Ovary (tissue), 10 donors: Measurements from ENCODE around the gene FOSL1. TPM values are rescaled to one million over a fixed set of nuclear protein-coding genes. Genes with fewer than 3 reads are reported as not detected.
A peak's percentile ranks its signal among the peaks of the same experiment; 100 is the strongest.

ENCODE experiments used
- DNase-seq, 5 donors: peaks; one replicate each; pipeline ENCODE4 v3.0.0-alpha.2; 2019 to 2020
- H3K27ac ChIP-seq, 2 donors: fragments of 200-600 bp; one replicate each; pipeline versions ENCODE4 v1.5.1 to v1.8.0; 2019 to 2022
- H3K27me3 ChIP-seq: fragments of 200-600 bp; one replicate; pipeline ENCODE4 v1.8.0; 2022
- H3K36me3 ChIP-seq: fragments of 200-600 bp; sonication (generic); one replicate; pipeline ENCODE4 v1.5.1; 2019
- H3K4me1 ChIP-seq: one replicate; pipeline ENCODE4 v1.8.1; 2013; ENCODE audit warnings: mild to moderate bottlenecking, moderate library complexity; ENCODE audit not compliant: insufficient read depth
- H3K4me3 ChIP-seq: fragments of 200-600 bp; sonication (generic); one replicate; pipeline ENCODE4 v1.5.1; 2017
- H3K9me3 ChIP-seq, 2 donors: fragments of 200-600 bp in 1 of 2; sonication (generic) in 1 of 2; one replicate each; pipeline versions ENCODE4 v1.5.1 to v1.8.1; 2013 to 2019; ENCODE audit warnings: mild to moderate bottlenecking in 1 of 2, moderate library complexity in 1 of 2
- CTCF ChIP-seq, 3 donors: fragments of 450-650 bp in 2 of 3; fragments of 200-600 bp in 1 of 3; IDR thresholded peaks; one replicate each; pipeline versions ENCODE4 v1.5.1 to v1.8.0; 2016 to 2022; ENCODE audit warnings: antibody characterized with exemption in 3 of 3, mild to moderate bottlenecking in 1 of 3
- EP300 ChIP-seq: sonication (generic); formaldehyde crosslinking; IDR thresholded peaks from one replicate; pipeline ENCODE4 v1.6.1; 2017; ENCODE audit warnings: antibody characterized with exemption
- POLR2A ChIP-seq: fragments of 450-650 bp; IDR thresholded peaks from one replicate; pipeline ENCODE4 v1.6.1; 2017; ENCODE audit warnings: antibody characterized with exemption, mild to moderate bottlenecking, moderate library complexity
- WGBS, 3 donors: extraction: QIAGEN DNeasy Blood & Tissue Kit in 1 of 3; methylation state at CpG; one replicate each; pipeline versions ENCODE4 v1.1.5 to v1.1.7; 2013 to 2017; 5-methylcytosine and 5-hydroxymethylcytosine counted together
- intact Hi-C, 4 donors: fragments of 100-400 bp; cut with DNase I; formaldehyde crosslinking; loops; one replicate each; pipeline versions ENCODE4 v1.11.0 to v1.15.1; 2022 to 2023
- long read RNA-seq, 3 donors: library from polyadenylated mRNA in 2 of 3; unstranded in 2 of 3; transcript quantifications; one replicate each; pipeline ENCODE4 v2.0.0 and lab custom pipeline, GENCODE V29; 2021 to 2026
- polyA plus RNA-seq, 2 donors: library from polyadenylated mRNA; stranded (reverse); fragments of 200-250 nt in 1 of 2; fragments of 350-450 nt in 1 of 2; fragmentation: Illumina TruSeq in 1 of 2; extraction: RNeasy Lipid Tissue Mini Kit (QIAGEN cat#74804) in 1 of 2; gene quantifications; one replicate each; pipeline ENCODE4 v1.2.3, GENCODE V29; 2013 to 2014
- total RNA-seq, 7 donors: library from RNA; depleted of rRNA in 2 of 7; stranded (reverse); fragments of >200 nt in 2 of 7; fragmentation: NEBNext Ultra II Directional in 3 of 7; extraction: Animal tissue kit (Norgen Biotek cat#: 25700) in 3 of 7; gene quantifications; one replicate each; pipeline versions ENCODE4 v1.1.0 to v1.2.4, GENCODE V29; 2016 to 2023
- donor health status: DM: no; HTN: no; CAD: no; lungs with moderate emphysema.
- donor health status: DM: no; HTN: no; CAD: no.
- donor health status: Bipolar disorder and iron deficiency.
- donor health status: DM: yes; HTN: yes; CAD: no.
- donor health status: DM: no; HTN: no; CAD: no.
- donor health status: DM: yes; HTN: yes; CAD: no.

The FOSL1 gene
- total RNA-seq, result 1 to 10 TPM in 4 of 7 donors, under 1 TPM in 3; 0.61 to 9.4 (median 1.1) TPM
- polyA plus RNA-seq, result 1 to 10 TPM in 1 of 2 donors, under 1 TPM in 1; 0.94 to 1.0 TPM
- long read RNA-seq, donor 1, partial matches to known transcripts, result 0 of 1 reads
- long read RNA-seq, donor 1, other reads (novel, unspliced or antisense), result 0 of 1 reads
- long read RNA-seq, donor 2, result 0 reads
- long read RNA-seq, donor 3, result 0 reads

DNA sequence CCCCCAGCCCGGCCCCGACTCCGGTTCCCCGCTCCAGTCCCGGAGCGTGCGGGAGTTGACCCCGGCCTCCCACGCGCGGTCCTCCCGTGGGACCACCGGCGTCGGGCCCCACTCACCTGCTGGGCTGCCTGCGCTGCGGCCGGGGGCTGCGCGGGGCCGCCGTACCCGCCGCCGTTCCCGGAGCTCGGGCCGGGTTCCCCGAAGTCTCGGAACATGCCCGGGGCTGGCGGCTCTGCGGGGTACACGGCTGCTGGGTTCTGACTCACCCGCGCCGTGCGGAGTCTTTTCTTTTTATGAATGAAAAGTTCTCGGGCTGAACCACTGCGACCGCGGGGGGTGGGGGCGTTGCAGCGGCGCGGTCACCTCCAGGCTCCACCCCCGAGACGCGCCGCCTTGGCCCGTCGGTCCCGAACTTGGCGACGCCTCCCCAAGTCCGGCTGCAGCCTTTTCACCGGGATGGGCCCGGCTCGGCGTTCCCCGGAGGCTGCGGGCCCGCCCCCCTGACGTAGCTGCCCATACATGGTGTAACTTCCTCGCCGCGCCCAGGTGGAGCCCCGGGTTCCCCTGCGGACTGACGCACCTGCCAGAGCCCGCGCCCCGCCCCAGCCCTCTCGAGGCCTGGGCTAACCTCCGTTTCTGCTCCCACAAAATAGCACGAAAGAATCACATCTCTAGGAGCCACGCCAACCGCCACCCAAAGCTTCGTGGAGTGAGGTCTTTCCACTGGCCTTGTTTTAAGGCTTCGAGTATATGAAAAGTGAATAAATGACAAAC is at the start of gene FOSL1:
Gene FOSL1, minus strand, starts transcription at position 264 of the 774 bp plus-strand sequence. Its CDS starts 49 bp downstream, at position 215.
- H3K27ac ChIP-seq, result no peak within 1 kb of the TSS
- intact Hi-C loops, result no loop called here
- TF ChIP-seq EP300, result no peak
- no peak for TF ChIP-seq POLR2A
- TF ChIP-seq CTCF (IDR thresholded peaks at IDR 0.05), result no peak
- no peaks in the 10 kb centered on the region for H3K9me3 ChIP-seq
- H3K36me3 ChIP-seq, result no peaks in the 10 kb centered on the region
- H3K27me3 ChIP-seq, result peaks cover 4% of the 10 kb centered on the region
- H3K4me1 ChIP-seq, result peaks cover 2% of the 10 kb centered on the region
- peak; percentile 65 to 80 (median 73) for DNase-seq
- 1 to 3% (median 3%) methylated on average over 48 to 80 of the region's 80 CpGs for WGBS, 3 donors
- H3K4me3 ChIP-seq, result peak within 1 kb of the TSS; percentile 31

GRCh38 chr11:65947603-65948125 is 47.5 kb upstream of the FOSL1 start:
- Histone ChIP-seq H3K4me1 (no peaks in the 10 kb centered on the region), H3K27ac (no peak overlapping the region), H3K9me3 (no peaks in the 10 kb centered on the region), H3K4me3 (no peak overlapping the region), H3K36me3 (no peaks in the 10 kb centered on the region), H3K27me3 (no peaks in the 10 kb centered on the region)
- WGBS, 3 donors, result 82 to 83% (median 83%) methylated on average over 12 of the region's 12 CpGs
- TF ChIP-seq POLR2A, result no peak
- intact Hi-C loops, result no loop called here
- no peak for DNase-seq

GRCh38 chr11:65947133-65947532 is 46.9 kb upstream of the FOSL1 start:
- Histone ChIP-seq H3K4me1 (no peaks in the 10 kb centered on the region), H3K36me3 (no peaks in the 10 kb centered on the region), H3K9me3 (no peaks in the 10 kb centered on the region), H3K4me3 (no peak overlapping the region), H3K27me3 (no peaks in the 10 kb centered on the region), H3K27ac (no peak overlapping the region)
- DNase-seq, result no peak
- 34 to 45% (median 36%) methylated on average over 13 of the region's 13 CpGs for WGBS, 3 donors
- intact Hi-C loops, result no loop called here
- TF ChIP-seq POLR2A, result no peak
- TF ChIP-seq CTCF (IDR thresholded peaks at IDR 0.05), result no peak
- no peak for TF ChIP-seq EP300

DNA sequence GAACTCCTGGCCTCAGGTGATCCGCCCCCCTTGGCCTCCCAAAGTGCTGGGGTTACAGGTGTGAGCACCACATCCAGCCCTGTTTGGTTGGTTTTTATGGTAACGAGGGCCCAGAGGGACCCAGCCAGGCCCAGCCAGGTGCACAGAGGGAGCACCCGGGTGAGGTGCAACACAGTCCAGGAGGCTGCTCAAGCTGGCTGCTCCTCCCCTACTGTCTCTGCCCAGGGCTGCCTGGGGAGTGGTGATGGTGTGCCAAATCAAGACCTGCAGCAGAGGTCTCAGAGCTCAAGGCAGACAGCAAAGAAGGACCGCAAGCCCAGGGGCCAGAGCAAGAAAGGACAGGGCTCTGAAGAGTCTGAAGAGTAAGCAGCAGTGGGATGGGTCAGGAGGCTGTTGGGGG is 46.5 kb upstream of the FOSL1 start:
- no peak for DNase-seq
- H3K4me3 ChIP-seq, result no peak overlapping the region
- TF ChIP-seq EP300 (no peak), CTCF (IDR thresholded peaks at IDR 0.05) (no peak), POLR2A (no peak)
- intact Hi-C loops, result no loop called here
- no peaks in the 10 kb centered on the region for H3K36me3 ChIP-seq
- no peaks in the 10 kb centered on the region for H3K4me1 ChIP-seq
- WGBS, 3 donors, result 78 to 82% (median 80%) methylated on average over 4 of the region's 4 CpGs
- no peaks in the 10 kb centered on the region for H3K9me3 ChIP-seq
- no peaks in the 10 kb centered on the region for H3K27me3 ChIP-seq
- no peak overlapping the region for H3K27ac ChIP-seq
